ENCODE measurements around the gene NIM1K. TPM values are rescaled to one million over a fixed set of nuclear protein-coding genes. Genes with fewer than 3 reads are reported as not detected.
"Not testable (repeated sequence)": the region's sequence is repeated elsewhere in the genome, so short reads cannot be mapped to it uniquely, and the experiment has no call there.

The NIM1K gene
- total RNA-seq, 1 donor from 2014 or later, result 0.75 TPM

DNA sequence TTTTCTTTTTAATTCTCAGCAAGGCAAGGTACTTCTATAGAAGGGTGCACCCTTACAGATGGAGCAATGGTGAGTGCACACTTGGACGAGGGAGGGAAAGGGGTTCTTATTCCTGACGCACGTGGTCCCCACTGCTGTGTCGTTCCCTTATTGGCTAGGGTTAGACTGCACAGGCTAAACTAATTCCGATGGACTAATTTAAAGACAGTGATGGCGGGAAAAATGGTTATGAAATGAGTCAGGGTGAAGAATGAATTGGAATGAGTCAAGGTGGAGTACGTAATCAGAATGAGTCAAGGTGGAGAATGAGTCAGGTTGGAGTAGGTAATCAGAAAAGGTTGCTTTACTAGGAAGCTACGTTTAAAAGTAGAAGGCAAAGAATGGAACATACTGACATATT is 123.2 kb downstream of the NIM1K start:
- peak; percentile 73 for DNase-seq (ENCODE audit: low read depth)
- TF ChIP-seq, protein P1, sequence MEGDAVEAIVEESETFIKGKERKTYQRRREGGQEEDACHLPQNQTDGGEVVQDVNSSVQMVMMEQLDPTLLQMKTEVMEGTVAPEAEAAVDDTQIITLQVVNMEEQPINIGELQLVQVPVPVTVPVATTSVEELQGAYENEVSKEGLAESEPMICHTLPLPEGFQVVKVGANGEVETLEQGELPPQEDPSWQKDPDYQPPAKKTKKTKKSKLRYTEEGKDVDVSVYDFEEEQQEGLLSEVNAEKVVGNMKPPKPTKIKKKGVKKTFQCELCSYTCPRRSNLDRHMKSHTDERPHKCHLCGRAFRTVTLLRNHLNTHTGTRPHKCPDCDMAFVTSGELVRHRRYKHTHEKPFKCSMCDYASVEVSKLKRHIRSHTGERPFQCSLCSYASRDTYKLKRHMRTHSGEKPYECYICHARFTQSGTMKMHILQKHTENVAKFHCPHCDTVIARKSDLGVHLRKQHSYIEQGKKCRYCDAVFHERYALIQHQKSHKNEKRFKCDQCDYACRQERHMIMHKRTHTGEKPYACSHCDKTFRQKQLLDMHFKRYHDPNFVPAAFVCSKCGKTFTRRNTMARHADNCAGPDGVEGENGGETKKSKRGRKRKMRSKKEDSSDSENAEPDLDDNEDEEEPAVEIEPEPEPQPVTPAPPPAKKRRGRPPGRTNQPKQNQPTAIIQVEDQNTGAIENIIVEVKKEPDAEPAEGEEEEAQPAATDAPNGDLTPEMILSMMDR (conservative IDR thresholded peaks at IDR 0.05; ENCODE audit: low read depth, low read length), result no peak
- H3K4me3 ChIP-seq (ENCODE audit: low read depth, low read length), result no peak overlapping the region

DNA sequence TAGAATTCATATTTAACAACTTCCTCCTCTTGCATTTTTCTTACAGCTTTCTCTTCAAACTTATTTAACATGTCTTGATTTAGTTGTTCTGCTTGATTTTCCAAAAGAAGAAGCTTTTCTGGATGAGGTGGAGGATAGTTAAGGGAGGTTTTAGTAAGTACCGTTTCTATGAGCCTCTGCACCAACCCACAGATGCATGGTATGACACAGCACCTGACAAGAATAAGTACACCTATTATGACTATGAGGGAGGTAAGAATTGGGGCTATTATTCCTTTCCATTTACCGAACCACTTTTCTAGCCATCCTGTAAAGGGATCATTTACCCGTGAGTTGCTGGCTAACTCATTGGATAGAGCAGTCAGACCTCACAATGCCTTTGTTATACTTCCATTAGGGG is 123.7 kb downstream of the NIM1K start:
- H3K4me3 ChIP-seq (ENCODE audit: low read depth, low read length), result no peak overlapping the region
- TF ChIP-seq, protein P1 (conservative IDR thresholded peaks at IDR 0.05; ENCODE audit: low read depth, low read length), result no peak

DNA sequence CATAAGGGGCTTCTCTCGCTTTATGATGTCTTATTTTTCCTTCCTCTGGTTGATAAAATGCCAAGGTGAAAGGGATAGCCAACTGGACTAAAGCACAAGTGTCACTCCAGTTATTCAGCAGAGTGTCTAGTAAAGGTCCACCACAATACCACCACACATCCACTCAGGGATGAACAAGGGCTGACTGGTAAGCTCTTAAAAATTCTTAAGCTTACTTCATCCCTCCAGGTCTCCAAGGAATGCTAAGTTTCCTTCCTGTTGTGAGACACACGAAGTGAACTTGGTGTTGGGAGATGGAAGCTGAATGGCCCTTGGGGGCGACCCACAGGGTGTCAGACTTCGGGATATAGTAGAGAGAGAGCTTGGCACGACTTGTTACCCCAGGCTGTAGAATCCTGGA is 124.4 kb downstream of the NIM1K start:
- DNase-seq (ENCODE audit: low read depth), result no peak
- TF ChIP-seq, protein P1 (conservative IDR thresholded peaks at IDR 0.05; ENCODE audit: low read depth, low read length), result no peak
- no peak overlapping the region for H3K4me3 ChIP-seq (ENCODE audit: low read depth, low read length)

More for the DNA sequence above, 123.7 kb downstream of the NIM1K start:
- no peak for DNase-seq (ENCODE audit: low read depth)

DNA sequence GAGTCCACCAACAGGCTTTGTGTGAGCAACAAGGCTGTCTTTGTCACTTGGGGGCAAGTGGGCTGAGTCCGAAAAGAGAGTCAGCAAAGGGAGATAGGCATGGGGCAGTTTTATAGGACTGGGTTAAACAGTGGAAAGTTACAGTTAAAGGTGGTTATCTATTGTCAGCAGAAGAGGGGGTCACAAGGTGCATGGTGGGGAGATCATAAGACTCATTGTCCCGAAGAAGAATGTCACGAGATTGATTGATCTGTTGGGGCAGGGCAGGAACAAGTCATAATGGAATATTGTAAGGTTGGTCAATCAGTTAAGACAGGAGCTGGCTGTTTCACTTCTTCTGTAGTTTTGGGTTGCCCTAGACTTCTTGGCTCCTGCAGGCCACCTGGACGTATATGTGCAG is 128.8 kb downstream of the NIM1K start:
- no peak for DNase-seq (ENCODE audit: low read depth)
- TF ChIP-seq, protein P1 (conservative IDR thresholded peaks at IDR 0.05; ENCODE audit: low read depth, low read length), result no peak
- H3K4me3 ChIP-seq (ENCODE audit: low read depth, low read length), result no peak overlapping the region

DNA sequence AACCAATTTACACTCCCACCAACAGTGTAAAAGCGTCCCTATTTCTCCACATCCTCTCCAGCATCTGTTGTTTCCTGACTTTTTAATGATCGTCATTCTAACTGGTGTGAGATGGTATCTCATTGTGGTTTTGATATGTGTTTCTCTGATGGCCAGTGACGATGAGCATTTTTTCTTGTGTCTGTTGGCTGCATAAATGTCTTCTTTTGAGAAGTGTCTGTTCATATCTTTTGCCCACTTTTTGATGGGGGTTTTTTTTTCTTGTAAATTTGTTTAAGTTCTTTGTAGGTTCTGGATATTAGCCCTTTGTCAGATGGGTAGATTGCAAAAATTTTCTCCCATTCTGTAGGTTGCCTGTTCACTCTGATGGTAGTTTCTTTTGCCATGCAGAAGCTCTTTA is 131.5 kb downstream of the NIM1K start:
- H3K4me3 ChIP-seq (ENCODE audit: low read depth, low read length); DNase-seq (ENCODE audit: low read depth): not testable (repeated sequence)

DNA sequence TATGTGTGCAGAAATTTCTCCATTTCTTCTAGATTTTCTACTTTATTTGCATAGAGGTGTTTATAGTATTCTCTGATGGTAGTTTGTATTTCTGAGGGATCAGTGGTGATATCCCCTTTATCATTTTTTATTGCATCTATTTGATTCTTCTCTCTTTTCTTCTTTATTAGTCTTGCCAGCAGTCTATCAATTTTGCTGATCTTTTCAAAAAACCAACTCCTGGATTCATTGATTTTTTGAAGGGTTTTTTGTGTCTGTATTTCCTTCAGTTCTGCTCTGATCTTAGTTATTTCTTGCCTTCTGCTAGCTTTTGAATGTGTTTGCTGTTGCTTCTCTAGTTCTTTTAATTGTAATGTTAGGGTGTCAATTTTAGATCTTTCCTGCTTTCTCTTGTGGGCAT is 133.6 kb downstream of the NIM1K start:
- not testable (repeated sequence) for DNase-seq (ENCODE audit: low read depth); H3K4me3 ChIP-seq (ENCODE audit: low read depth, low read length)

Other genes with a start within 250 kb of the NIM1K start
- 0.35 and 2.2 TPM in 2 replicates for gene ANXA2R, start 151.9 kb upstream of the NIM1K start, total RNA-seq
- gene ZNF131, start 71.3 kb upstream of the NIM1K start, total RNA-seq, result 22.3 and 30.5 TPM in 2 replicates
- 34.4 and 98.4 TPM in 2 replicates for gene HMGCS1, start 121.2 kb downstream of the NIM1K start, total RNA-seq
- gene CCL28, start 220.2 kb downstream of the NIM1K start, total RNA-seq, result 2.1 and 6.2 TPM in 2 replicates

Measured in epithelial cell of proximal tubule (primary cell).